HUES64 (cell line): ENCODE results near the gene COL25A1.

Experiments
- H3K27ac ChIP-seq: 2 replicates; pipeline ENCODE4 v1.7.0; 2013; ENCODE audit warnings: low read depth, low read length, inconsistent platforms
- H3K27me3 ChIP-seq: 2 replicates; pipeline ENCODE4 v1.6.1; 2013; ENCODE audit warnings: mild to moderate bottlenecking, low read length; ENCODE audit not compliant: insufficient read depth
- H3K36me3 ChIP-seq: 2 replicates; pipeline ENCODE4 v1.6.1; 2013; ENCODE audit warnings: mild to moderate bottlenecking, low read length; ENCODE audit not compliant: insufficient read depth
- H3K4me1 ChIP-seq: 2 replicates; pipeline ENCODE4 v1.6.1; 2013; ENCODE audit warnings: mild to moderate bottlenecking, low read length, moderate library complexity; ENCODE audit not compliant: insufficient read depth
- H3K4me3 ChIP-seq: 2 replicates; pipeline ENCODE4 v1.5.1; 2013; ENCODE audit warnings: mild to moderate bottlenecking, low read length, moderate library complexity
- H3K9ac ChIP-seq: 2 replicates; pipeline ENCODE4 v1.6.1; 2013; ENCODE audit warnings: mild to moderate bottlenecking, low read depth, low read length
- H3K9me3 ChIP-seq: 2 replicates; pipeline ENCODE4 v1.6.1; 2013; ENCODE audit warnings: low read depth, low read length; ENCODE audit not compliant: insufficient read depth
- WGBS: fragments of 150-250, 120-280 bp; methylation state at CpG from one replicate; pipeline ENCODE4 v1.1.7; 2013; ENCODE audit warnings: missing lambda C conversion rate; 5-methylcytosine and 5-hydroxymethylcytosine counted together

COL25A1 gene

DNA sequence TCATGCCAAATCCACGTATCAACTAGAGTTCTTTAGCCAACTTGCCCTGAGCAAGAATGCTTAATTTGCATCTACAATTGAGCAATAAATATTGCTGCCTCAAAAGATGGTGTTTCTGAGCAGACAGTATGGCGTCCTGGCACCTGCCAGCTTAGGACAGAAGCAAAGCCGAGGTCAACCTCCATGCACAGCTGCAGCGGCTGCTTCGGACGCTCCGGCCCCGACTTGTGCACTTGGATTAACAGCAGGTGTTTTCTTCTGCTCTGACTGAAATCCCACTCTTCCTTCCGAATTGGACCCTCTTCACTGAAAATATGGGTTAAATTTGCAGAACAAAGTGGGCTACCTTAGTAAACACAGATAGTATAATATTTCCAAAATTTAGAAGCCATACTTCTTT is 324.4 kb downstream of the COL25A1 start:
- Histone ChIP-seq H3K27me3 (no peaks in the 10 kb centered on the region), H3K27ac (no peak overlapping the region), H3K36me3 (no peaks in the 10 kb centered on the region), H3K9me3 (no peaks in the 10 kb centered on the region), H3K4me1 (no peaks in the 10 kb centered on the region), H3K4me3 (no peak overlapping the region), H3K9ac (no peak overlapping the region)
- WGBS, result 96% methylated on average over 9 of the region's 9 CpGs

- 90% methylated on average over 3 of the region's 5 CpGs for WGBS
- Histone ChIP-seq H3K9me3 (no peaks in the 10 kb centered on the region), H3K27me3 (no peaks in the 10 kb centered on the region), H3K4me1 (no peaks in the 10 kb centered on the region), H3K9ac (no peak overlapping the region), H3K4me3 (no peak overlapping the region), H3K36me3 (no peaks in the 10 kb centered on the region), H3K27ac (no peak overlapping the region)
These were observed 329.7 kb downstream of the COL25A1 start for GRCh38 chr4:108972613-108973283.

DNA sequence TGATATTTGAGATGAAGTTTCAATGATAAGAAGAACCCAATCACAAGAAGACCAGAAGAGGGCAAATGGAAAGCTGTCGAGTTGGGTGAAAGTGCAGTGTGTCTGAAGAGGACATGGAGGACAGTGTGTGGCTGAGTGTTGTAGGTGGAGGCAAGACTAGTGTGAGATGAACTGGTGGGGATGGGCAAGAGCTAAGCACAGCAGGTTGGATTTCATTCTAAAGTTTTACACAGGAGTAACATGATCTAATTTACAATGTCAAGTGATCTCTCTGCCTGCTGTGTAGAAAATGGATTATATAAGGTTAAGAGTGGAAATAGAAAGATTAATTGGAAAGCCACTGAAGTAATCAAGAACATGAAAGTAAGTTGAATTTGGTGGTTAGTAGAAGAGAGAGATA is 331.0 kb downstream of the COL25A1 start:
- Histone ChIP-seq H3K4me1 (no peaks in the 10 kb centered on the region), H3K4me3 (no peak overlapping the region), H3K9ac (no peak overlapping the region), H3K9me3 (no peaks in the 10 kb centered on the region), H3K36me3 (no peaks in the 10 kb centered on the region), H3K27me3 (no peaks in the 10 kb centered on the region), H3K27ac (no peak overlapping the region)
- 0% methylated on average over 1 of the region's 1 CpG for WGBS

DNA sequence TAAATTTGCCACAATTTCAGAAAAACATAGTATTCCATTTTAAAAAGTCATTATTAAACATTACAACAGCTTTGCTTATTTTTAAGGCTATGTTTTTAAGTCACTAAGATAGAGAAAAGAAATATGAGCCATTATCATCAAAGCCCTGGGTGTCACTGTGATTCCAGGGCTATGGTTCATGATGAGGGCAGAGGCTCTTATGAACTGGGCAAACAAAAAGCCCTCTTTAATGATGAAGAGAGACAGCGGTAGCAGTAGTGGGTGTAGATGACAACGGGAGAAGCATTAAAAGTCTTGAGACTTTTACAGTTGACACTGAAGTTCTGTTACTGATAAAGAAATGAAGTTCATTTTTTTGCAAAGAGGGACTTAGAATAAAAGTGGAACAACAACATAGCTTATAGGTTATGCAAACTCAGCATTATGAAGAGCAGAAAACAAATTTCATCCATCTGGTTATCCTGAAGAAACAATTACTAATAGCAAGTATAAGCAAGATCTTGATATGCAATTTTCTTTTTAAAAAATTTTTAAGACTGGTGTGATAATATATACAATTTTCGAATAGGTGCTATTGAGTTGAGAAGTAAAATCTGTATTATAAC is 336.9 kb downstream of the COL25A1 start:
- 96% methylated on average over 3 of the region's 3 CpGs for WGBS
- H3K36me3 ChIP-seq, result no peaks in the 10 kb centered on the region
- H3K27ac ChIP-seq, result no peak overlapping the region
- no peaks in the 10 kb centered on the region for H3K27me3 ChIP-seq
- H3K4me3 ChIP-seq, result no peak overlapping the region
- H3K9me3 ChIP-seq, result no peaks in the 10 kb centered on the region
- peaks cover 14% of the 10 kb centered on the region for H3K4me1 ChIP-seq
- no peak overlapping the region for H3K9ac ChIP-seq

DNA sequence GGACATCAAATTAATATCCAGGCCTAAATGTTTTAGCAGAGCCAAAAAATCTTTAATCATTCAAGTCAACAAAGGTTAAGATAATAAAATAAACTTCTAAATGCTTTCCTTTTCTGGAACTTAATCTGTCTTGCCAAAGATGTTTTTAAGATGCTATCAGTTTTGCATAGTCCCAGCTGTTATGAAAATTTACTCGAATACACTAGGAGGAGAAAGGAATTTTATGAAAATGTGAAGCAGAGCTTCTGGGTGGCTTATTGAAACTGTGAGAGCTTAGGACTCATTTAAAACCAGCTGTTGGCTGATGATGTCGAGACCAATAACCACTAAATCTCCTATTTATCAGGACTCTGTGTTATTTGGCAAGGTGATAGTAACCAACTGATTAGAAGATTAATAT is 337.4 kb downstream of the COL25A1 start:
- Histone ChIP-seq H3K36me3 (no peaks in the 10 kb centered on the region), H3K4me1 (peaks cover 14% of the 10 kb centered on the region), H3K9me3 (no peaks in the 10 kb centered on the region), H3K27ac (no peak overlapping the region), H3K9ac (no peak overlapping the region), H3K27me3 (no peaks in the 10 kb centered on the region), H3K4me3 (no peak overlapping the region)
- WGBS, result 98% methylated on average over 1 of the region's 2 CpGs

GRCh38 chr4:108963910-108964309 is 338.5 kb downstream of the COL25A1 start:
- Histone ChIP-seq H3K36me3 (no peaks in the 10 kb centered on the region), H3K27ac (no peak overlapping the region), H3K4me3 (no peak overlapping the region), H3K27me3 (no peaks in the 10 kb centered on the region), H3K9ac (no peak overlapping the region), H3K9me3 (no peaks in the 10 kb centered on the region), H3K4me1 (peaks cover 14% of the 10 kb centered on the region)
- 100% methylated on average over 1 of the region's 1 CpG for WGBS

GRCh38 chr4:108959491-108959890 is 343.0 kb downstream of the COL25A1 start:
- no peaks in the 10 kb centered on the region for H3K27me3 ChIP-seq
- H3K36me3 ChIP-seq, result no peaks in the 10 kb centered on the region
- peaks cover 14% of the 10 kb centered on the region for H3K4me1 ChIP-seq
- no peak overlapping the region for H3K4me3 ChIP-seq
- H3K27ac ChIP-seq, result no peak overlapping the region
- H3K9me3 ChIP-seq, result no peaks in the 10 kb centered on the region
- H3K9ac ChIP-seq, result no peak overlapping the region

- no peak overlapping the region for H3K4me3 ChIP-seq
- H3K27me3 ChIP-seq, result no peaks in the 10 kb centered on the region
- H3K27ac ChIP-seq, result no peak overlapping the region
- WGBS, result 100% methylated on average over 3 of the region's 3 CpGs
- H3K36me3 ChIP-seq, result no peaks in the 10 kb centered on the region
- H3K9me3 ChIP-seq, result no peaks in the 10 kb centered on the region
- no peak overlapping the region for H3K9ac ChIP-seq
- peaks cover 9% of the 10 kb centered on the region for H3K4me1 ChIP-seq
These were observed 347.6 kb downstream of the COL25A1 start for GRCh38 chr4:108954880-108955279.

DNA sequence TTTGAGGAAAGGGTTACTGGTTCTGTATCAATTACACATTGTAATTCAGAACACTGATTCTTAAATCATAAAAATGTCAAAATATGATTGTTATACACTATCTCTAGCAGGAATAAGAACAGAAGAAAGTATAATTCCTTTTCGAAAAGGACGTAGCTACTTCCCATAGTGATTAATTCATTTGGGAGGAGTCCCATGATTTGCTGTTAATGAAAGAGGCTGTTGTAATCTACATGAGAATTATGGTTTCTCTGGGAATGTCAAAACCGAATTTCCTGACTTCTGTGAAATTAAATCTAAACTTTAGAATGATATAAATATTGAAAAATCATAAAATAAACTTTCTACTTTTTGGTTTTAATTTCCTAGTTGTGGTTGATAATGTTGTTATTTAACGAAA is 348.5 kb downstream of the COL25A1 start:
- WGBS, result 89% methylated on average over 2 of the region's 4 CpGs
- peaks cover 9% of the 10 kb centered on the region for H3K4me1 ChIP-seq
- H3K27ac ChIP-seq, result no peak overlapping the region
- H3K27me3 ChIP-seq, result no peaks in the 10 kb centered on the region
- H3K36me3 ChIP-seq, result no peaks in the 10 kb centered on the region
- H3K9ac ChIP-seq, result no peak overlapping the region
- H3K4me3 ChIP-seq, result no peak overlapping the region
- no peaks in the 10 kb centered on the region for H3K9me3 ChIP-seq

DNA sequence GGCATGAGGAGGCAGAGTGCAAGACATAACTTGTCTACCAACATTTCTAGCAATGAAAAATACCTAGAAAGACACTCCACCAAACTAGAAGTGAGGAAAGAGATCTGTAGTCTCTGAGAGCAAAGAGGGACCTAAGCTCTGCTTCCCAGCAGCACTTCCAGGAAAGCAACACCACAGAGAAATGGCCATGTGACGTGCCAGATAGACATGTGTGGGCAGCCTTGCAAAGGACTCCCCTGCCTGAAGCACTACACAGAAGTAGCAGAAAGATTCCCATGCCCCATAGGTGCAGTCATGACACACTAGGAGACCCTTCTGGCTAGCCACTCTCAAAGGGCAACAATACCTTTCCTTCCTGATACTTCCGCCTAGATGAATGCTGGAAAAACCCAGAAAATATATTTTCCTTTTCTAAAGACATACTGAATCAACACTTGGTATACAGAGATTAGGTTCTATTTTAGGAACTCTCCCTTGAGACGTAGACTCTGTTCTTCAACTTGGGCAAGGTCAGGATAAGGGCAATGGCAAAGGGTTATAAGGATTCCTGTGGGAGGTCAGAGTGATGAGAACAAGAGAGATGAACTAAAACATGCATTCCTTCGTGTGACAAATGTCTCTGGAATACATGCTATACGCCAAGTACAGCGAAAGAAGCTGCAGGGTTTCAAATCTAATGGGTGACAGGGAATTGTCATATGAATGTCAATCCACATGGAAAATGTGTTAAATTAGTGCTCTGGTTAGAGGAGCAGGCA is 352.1 kb downstream of the COL25A1 start:
- Histone ChIP-seq H3K4me1 (peaks cover 9% of the 10 kb centered on the region), H3K27ac (no peak overlapping the region), H3K9ac (no peak overlapping the region), H3K27me3 (no peaks in the 10 kb centered on the region), H3K9me3 (no peaks in the 10 kb centered on the region), H3K36me3 (no peaks in the 10 kb centered on the region), H3K4me3 (no peak overlapping the region)
- WGBS, result 95% methylated on average over 6 of the region's 6 CpGs

GRCh38 chr4:108947526-108947925 is 354.9 kb downstream of the COL25A1 start:
- no peaks in the 10 kb centered on the region for H3K36me3 ChIP-seq
- H3K9me3 ChIP-seq, result no peaks in the 10 kb centered on the region
- no peaks in the 10 kb centered on the region for H3K27me3 ChIP-seq
- no peaks in the 10 kb centered on the region for H3K4me1 ChIP-seq
- H3K9ac ChIP-seq, result no peak overlapping the region
- no peak overlapping the region for H3K4me3 ChIP-seq
- H3K27ac ChIP-seq, result no peak overlapping the region
